Colonic mucosa (tissue), 4 donors: Measurements from ENCODE around the gene RHOT2. TPM values are rescaled to one million over a fixed set of nuclear protein-coding genes. Genes with fewer than 3 reads are reported as not detected.

Source experiments
- DNase-seq: peaks from one replicate; pipeline ENCODE4 v3.0.0-alpha.2; 2020
- H3K27ac ChIP-seq: fragments of 200-600 bp; one replicate; pipeline ENCODE4 v1.8.0; 2021
- H3K27me3 ChIP-seq: fragments of 200-600 bp; one replicate; pipeline ENCODE4 v1.8.0; 2021
- H3K36me3 ChIP-seq: fragments of 200-600 bp; one replicate; pipeline ENCODE4 v1.8.0; 2021
- H3K4me1 ChIP-seq: fragments of 200-600 bp; one replicate; pipeline ENCODE4 v1.8.0; 2021; ENCODE audit warnings: mild to moderate bottlenecking
- H3K4me3 ChIP-seq: fragments of 200-600 bp; one replicate; pipeline ENCODE4 v1.8.0; 2021
- H3K9ac ChIP-seq, 2 donors: one replicate each; pipeline ENCODE4 v1.7.0; 2013; ENCODE audit warnings: control low read depth in 2 of 2, low read depth in 2 of 2, low read length in 2 of 2
- H3K9me3 ChIP-seq: fragments of 200-600 bp; one replicate; pipeline ENCODE4 v1.8.0; 2021
- intact Hi-C: fragments of 100-400 bp; cut with DNase I; formaldehyde crosslinking; loops from one replicate; pipeline ENCODE4 v1.14.1; 2022
- total RNA-seq, 2 donors: library from RNA; stranded (reverse); fragmentation: NEBNext Ultra II Directional in 1 of 2; extraction: Animal tissue kit (Norgen Biotek cat#: 25700) in 1 of 2; gene quantifications; one replicate each; pipeline ENCODE4 v1.2.1, GENCODE V29; 2021
- TF ChIP-seq, protein P1 (sequence below): fragments of 200-600 bp; IDR thresholded peaks from one replicate; pipeline ENCODE4 v1.8.0; 2022; ENCODE audit warnings: antibody characterized with exemption, mild to moderate bottlenecking
- donor health status: healthy.
- donor health status: DM: no; HTN: no; CAD: no.
- donor health status: DM: no; HTN: no; CAD: no.

Gene RHOT2
- total RNA-seq, 2 donors from 2014 or later = 112 to 182 TPM

DNA sequence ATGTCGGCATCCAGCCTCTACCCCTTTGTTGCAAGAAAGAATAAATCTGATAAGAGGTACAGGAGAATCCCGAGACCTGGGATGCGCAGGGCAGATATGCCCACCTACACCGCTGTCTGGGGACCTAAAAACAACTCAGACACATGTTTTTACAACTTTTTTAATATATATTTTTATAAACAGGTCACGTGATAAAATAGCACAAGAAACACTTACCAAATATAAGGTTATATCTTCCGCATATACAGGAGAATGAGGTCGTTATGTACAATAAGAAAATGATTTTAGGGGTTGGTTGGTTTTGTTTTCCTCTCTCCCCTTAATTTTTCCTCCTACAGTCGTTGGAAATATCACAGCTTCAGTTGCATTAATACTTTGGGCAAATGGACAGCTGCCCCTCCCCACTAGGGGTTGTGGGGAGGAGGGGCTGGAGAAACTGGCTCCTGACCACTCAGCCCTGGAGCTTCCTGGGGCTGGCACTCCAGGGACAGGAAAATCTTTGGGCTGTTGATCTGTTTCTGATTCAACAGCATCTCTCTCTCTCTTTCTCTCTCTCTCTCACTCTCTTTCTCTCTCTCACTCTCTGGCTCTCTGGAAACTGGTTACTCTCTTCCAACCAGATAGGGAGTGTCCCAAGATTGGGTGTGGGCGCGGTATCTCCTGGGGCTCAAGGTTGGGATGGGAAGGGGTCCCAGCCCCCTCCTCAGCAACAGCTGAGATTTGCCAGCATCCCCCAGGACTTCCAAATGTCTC, 24.6 kb downstream of the RHOT2 start:
- peaks cover 18% of the 10 kb centered on the region for H3K4me1 ChIP-seq
- H3K36me3 ChIP-seq = no peaks in the 10 kb centered on the region
- H3K9ac ChIP-seq = no peak overlapping the region
- H3K9me3 ChIP-seq = no peaks in the 10 kb centered on the region
- intact Hi-C loops = no loop called here
- H3K27me3 ChIP-seq = peaks cover 23% of the 10 kb centered on the region
- TF ChIP-seq, protein P1, sequence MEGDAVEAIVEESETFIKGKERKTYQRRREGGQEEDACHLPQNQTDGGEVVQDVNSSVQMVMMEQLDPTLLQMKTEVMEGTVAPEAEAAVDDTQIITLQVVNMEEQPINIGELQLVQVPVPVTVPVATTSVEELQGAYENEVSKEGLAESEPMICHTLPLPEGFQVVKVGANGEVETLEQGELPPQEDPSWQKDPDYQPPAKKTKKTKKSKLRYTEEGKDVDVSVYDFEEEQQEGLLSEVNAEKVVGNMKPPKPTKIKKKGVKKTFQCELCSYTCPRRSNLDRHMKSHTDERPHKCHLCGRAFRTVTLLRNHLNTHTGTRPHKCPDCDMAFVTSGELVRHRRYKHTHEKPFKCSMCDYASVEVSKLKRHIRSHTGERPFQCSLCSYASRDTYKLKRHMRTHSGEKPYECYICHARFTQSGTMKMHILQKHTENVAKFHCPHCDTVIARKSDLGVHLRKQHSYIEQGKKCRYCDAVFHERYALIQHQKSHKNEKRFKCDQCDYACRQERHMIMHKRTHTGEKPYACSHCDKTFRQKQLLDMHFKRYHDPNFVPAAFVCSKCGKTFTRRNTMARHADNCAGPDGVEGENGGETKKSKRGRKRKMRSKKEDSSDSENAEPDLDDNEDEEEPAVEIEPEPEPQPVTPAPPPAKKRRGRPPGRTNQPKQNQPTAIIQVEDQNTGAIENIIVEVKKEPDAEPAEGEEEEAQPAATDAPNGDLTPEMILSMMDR = no peak
- no peak for DNase-seq
- no peak overlapping the region for H3K27ac ChIP-seq
- no peak overlapping the region for H3K4me3 ChIP-seq

DNA sequence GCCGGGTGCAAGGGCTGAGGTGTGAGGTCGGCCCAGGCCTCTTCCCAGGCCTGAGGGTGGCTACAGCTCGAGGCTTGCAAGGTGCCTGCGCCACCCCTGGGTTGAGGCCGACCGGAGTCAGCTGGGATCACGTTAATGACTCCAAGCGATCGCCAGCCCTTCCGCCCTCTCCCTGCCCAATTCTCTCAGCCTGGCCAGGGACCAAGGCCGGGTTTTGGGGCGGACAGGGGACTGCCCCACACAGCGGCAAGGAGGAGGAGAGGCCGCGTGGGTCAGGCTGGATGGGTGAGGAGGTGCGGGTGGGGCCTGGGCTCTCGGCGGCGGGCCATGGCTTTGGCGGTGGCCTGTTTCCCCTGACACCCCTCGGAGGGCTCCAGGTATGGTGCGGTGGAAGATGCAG, 25.4 kb downstream of the RHOT2 start:
- H3K36me3 ChIP-seq = no peaks in the 10 kb centered on the region
- no peak overlapping the region for H3K27ac ChIP-seq
- no peak overlapping the region for H3K4me3 ChIP-seq
- peaks cover 18% of the 10 kb centered on the region for H3K4me1 ChIP-seq
- no peaks in the 10 kb centered on the region for H3K9me3 ChIP-seq
- no peak overlapping the region for H3K9ac ChIP-seq
- intact Hi-C loops = no loop called here
- DNase-seq = no peak
- TF ChIP-seq, protein P1 = no peak
- H3K27me3 ChIP-seq = peaks cover 23% of the 10 kb centered on the region

DNA sequence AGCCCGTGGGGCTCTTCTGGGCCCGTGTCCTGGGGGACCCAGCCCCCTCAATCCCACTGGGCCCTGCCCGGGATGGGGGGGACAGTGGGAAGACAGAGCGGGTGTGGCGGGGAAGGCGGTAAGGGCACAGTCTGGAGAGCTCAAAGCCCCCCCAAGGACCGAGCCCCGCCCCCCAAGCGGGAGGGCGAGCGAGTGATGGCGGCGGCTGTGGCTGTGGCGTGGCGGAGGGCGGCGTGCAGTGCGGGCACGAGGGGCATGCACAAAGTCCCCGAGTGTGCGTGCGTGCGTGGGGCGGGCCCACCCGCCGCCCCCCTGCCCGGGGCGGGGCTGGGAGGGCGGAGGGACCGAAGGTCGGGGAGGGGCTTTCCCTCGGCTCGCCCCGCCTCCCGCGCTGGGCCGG, 25.8 kb downstream of the RHOT2 start:
- Histone ChIP-seq H3K36me3 (no peaks in the 10 kb centered on the region), H3K9ac (no peak overlapping the region), H3K27ac (no peak overlapping the region), H3K4me1 (peaks cover 16% of the 10 kb centered on the region), H3K9me3 (no peaks in the 10 kb centered on the region), H3K27me3 (peaks cover 23% of the 10 kb centered on the region), H3K4me3 (no peak overlapping the region)
- intact Hi-C loops = no loop called here
- TF ChIP-seq, protein P1 = no peak
- DNase-seq = no peak

DNA sequence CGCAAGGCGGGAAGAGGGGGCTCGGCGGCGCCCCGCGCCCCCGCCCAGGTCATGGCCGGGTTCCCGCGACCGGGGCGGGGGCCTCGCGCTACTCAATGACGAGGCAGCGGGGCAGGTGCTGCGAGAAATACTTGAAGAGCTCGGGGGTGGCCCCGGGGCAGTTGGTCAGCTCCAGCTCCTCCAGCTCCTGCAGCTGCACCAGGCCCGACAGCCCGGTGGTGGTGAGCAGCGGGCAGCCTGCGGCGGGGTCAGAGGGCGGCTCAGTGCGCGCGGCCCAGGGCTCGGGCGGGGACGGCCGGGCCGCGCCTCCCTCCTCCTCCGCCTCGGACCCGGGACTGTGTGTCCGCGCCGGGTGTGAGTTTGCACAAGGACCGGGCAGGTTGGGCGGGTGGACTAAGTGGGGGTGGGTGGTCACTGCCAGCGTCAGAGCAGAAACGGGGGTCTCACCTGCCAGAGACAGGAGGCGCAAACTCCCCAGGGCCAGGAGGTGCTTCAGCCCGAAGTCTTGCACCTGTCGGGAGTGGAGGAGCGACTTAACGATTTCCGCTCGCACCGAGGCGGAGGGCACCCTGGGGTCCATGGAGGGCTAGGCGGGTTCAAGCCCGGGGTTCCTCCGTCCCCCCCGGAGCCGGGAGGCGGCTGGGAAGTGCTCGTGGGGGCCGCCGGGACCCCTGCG, 26.4 kb downstream of the RHOT2 start:
- Histone ChIP-seq H3K27ac (no peak overlapping the region), H3K4me3 (peak overlapping the region; percentile 27)
- no peak for DNase-seq

DNA sequence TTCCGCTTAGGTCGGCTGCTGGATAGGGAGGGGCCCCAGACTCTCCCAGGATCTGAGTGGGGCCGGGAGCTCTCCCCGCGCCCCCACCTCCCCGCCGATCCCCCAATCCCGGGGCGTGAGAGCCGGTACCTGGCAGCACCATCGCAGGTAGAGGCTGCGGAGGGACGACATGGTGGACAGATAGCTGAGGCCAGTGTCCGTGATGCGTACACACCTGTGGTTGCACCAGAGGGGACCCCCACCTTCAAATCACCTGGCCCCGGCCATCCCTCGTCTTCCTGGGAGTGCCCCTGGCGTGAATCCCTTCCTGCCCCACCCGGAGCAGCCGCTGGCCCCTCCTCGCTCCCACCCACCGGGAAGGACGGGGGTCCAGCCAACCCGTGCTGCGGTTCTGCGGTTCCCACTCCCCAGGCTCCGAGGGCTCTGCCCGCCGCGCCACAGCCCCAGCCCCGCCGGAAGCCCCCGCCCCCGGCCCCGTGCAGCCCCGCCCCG, 27.0 kb downstream of the RHOT2 start:
- Histone ChIP-seq H3K27ac (no peak overlapping the region), H3K36me3 (no peaks in the 10 kb centered on the region), H3K4me1 (peaks cover 8% of the 10 kb centered on the region), H3K27me3 (peaks cover 25% of the 10 kb centered on the region), H3K9me3 (no peaks in the 10 kb centered on the region), H3K4me3 (peak overlapping the region; percentile 27), H3K9ac (no peak overlapping the region)
- intact Hi-C loops = no loop called here
- DNase-seq = no peak
- TF ChIP-seq, protein P1 = no peak

More for the DNA sequence above, 26.4 kb downstream of the RHOT2 start:
- H3K4me1 ChIP-seq = peaks cover 10% of the 10 kb centered on the region
- TF ChIP-seq, protein P1 = no peak
- no peaks in the 10 kb centered on the region for H3K9me3 ChIP-seq
- H3K36me3 ChIP-seq = no peaks in the 10 kb centered on the region
- H3K27me3 ChIP-seq = peaks cover 23% of the 10 kb centered on the region
- intact Hi-C loops = no loop called here
- H3K9ac ChIP-seq = no peak overlapping the region
